K562 (cell line): ENCODE data around the gene COX14.

ENCODE experiments used
- CCNT2 ChIP-seq: IDR thresholded peaks from 2 replicates; pipeline ENCODE4 v1.6.1; 2011; ENCODE audit warnings: borderline replicate concordance, low read depth, mild to moderate bottlenecking, moderate library complexity, mixed read lengths, low read length; ENCODE audit not compliant: insufficient read length; ENCODE audit errors: extremely low read depth
- CHD2 ChIP-seq: IDR thresholded peaks from 2 replicates; pipeline ENCODE4 v1.6.1; 2011; ENCODE audit warnings: low read depth, low read length
- CLOCK ChIP-seq: fragments of 250-450 bp; sonication (Bioruptor Pico); IDR thresholded peaks from 2 replicates; pipeline ENCODE4 v1.4.0; 2020; ENCODE audit warnings: mild to moderate bottlenecking, moderate library complexity, borderline replicate concordance
- CTCF ChIP-seq, 3 experiments: IDR thresholded peaks in 2 of 3; conservative IDR thresholded peaks in 1 of 3; 2 replicates each; pipeline ENCODE4 v1.5.1; 2011 to 2012; ENCODE audit warnings: low read length in 3 of 3, mild to moderate bottlenecking in 3 of 3, control low read depth in 2 of 3, improper control_type of control experiment in 1 of 3, inconsistent platforms in 1 of 3, low read depth in 1 of 3, mixed read lengths in 1 of 3, moderate library complexity in 1 of 3; ENCODE audit not compliant: insufficient read depth in 2 of 3
- EGR1 ChIP-seq: fragments of 450-650 bp; conservative IDR thresholded peaks from 2 replicates; pipeline ENCODE4 v1.6.1; 2017; ENCODE audit warnings: mild to moderate bottlenecking
- GABPB1 ChIP-seq: sonication (generic); formaldehyde crosslinking; IDR thresholded peaks from 2 replicates; pipeline ENCODE4 v1.8.0; 2022; ENCODE audit warnings: mild to moderate bottlenecking, missing genetic modification reagents
- HOMEZ ChIP-seq: fragments of 250-450 bp; sonication (Bioruptor Pico); IDR thresholded peaks from 2 replicates; pipeline ENCODE4 v1.4.0; 2020; ENCODE audit warnings: mild to moderate bottlenecking, moderate library complexity
- NR2C1 ChIP-seq, 2 experiments: fragments of 450-650 bp; IDR thresholded peaks; 2 replicates each; pipeline ENCODE4 v1.6.1; 2017; ENCODE audit warnings: mild to moderate bottlenecking in 2 of 2, antibody characterized with exemption in 1 of 2, inconsistent platforms in 1 of 2, missing compliant biosample characterization in 1 of 2, missing genetic modification characterization in 1 of 2
- PATZ1 ChIP-seq: fragments of 250-450 bp; sonication (Bioruptor Pico); IDR thresholded peaks from 2 replicates; pipeline ENCODE4 v1.5.0; 2020; ENCODE audit warnings: mild to moderate bottlenecking, borderline replicate concordance
- POLR2A ChIP-seq: fragments of 450-650 bp; conservative IDR thresholded peaks from 2 replicates; pipeline ENCODE4 v1.6.1; 2016
- POLR2AphosphoS5 ChIP-seq: IDR thresholded peaks from 2 replicates; pipeline ENCODE4 v1.6.1; 2011; ENCODE audit warnings: mild to moderate bottlenecking, low read depth, low read length, moderate library complexity; ENCODE audit not compliant: control insufficient read depth, insufficient read depth
- RAD51 ChIP-seq: fragments of 450-650 bp; IDR thresholded peaks from 2 replicates; pipeline ENCODE4 v1.7.1; 2016; ENCODE audit warnings: low read depth, mild to moderate bottlenecking, borderline replicate concordance
- SP1 ChIP-seq: sonication (generic); formaldehyde crosslinking; IDR thresholded peaks from 2 replicates; pipeline ENCODE4 v1.8.1; 2022; ENCODE audit warnings: mild to moderate bottlenecking, missing genetic modification reagents
- TCF7 ChIP-seq: sonication (generic); IDR thresholded peaks from 2 replicates; pipeline ENCODE4 v1.6.1; 2016; ENCODE audit warnings: antibody characterized with exemption, borderline replicate concordance

- no peak for TF ChIP-seq PATZ1 (CRISPR knock-in tag)
- TF ChIP-seq CTCF (IDR thresholded peaks at IDR 0.05 in 2 of 3, conservative IDR thresholded peaks at IDR 0.05 in 1 of 3; ENCODE audit: insufficient read depth in 2 of 3, low read depth in 1 of 3, low read length in 3 of 3), result no peak
- no peak for TF ChIP-seq HOMEZ (CRISPR knock-in tag)
- no peak for TF ChIP-seq CHD2
- no peak for TF ChIP-seq POLR2A
- TF ChIP-seq CCNT2, result no peak
- TF ChIP-seq RAD51, result no peak
- TF ChIP-seq NR2C1 (IDR thresholded peaks at IDR 0.05), result no peak
- TF ChIP-seq NR2C1 (tag; IDR thresholded peaks at IDR 0.05), result no peak
- no peak for TF ChIP-seq EGR1
- no peak for TF ChIP-seq GABPB1 (CRISPR knock-in tag)
- no peak for TF ChIP-seq CLOCK (CRISPR knock-in tag)
- TF ChIP-seq POLR2AphosphoS5, result no peak
- TF ChIP-seq TCF7, result no peak
- no peak for TF ChIP-seq SP1 (CRISPR knock-in tag)
These were observed 21.6 kb upstream of the COX14 start for GRCh38 chr12:50090391-50090790.
